Suprapubic skin (tissue), 4 donors: ENCODE data around the gene DENND6B. TPM values are rescaled to one million over a fixed set of nuclear protein-coding genes. Genes with fewer than 3 reads are reported as not detected.
A peak's percentile ranks its signal among the peaks of the same experiment; 100 is the strongest.

ENCODE experiments used
- DNase-seq, 2 donors: peaks; one replicate each; pipeline ENCODE4 v3.0.0-alpha.2; 2019; ENCODE audit warnings: low spot score in 2 of 2
- H3K27ac ChIP-seq: fragments of 200-600 bp; sonication (generic); one replicate; pipeline ENCODE4 v1.5.1; 2019
- H3K27me3 ChIP-seq: fragments of 200-600 bp; sonication (generic); one replicate; pipeline ENCODE4 v1.5.1; 2019
- H3K36me3 ChIP-seq: fragments of 200-600 bp; sonication (generic); one replicate; pipeline ENCODE4 v1.5.1; 2019
- H3K4me1 ChIP-seq: fragments of 200-600 bp; sonication (generic); one replicate; pipeline ENCODE4 v1.5.1; 2019
- H3K4me3 ChIP-seq: fragments of 200-600 bp; sonication (generic); one replicate; pipeline ENCODE4 v1.5.1; 2019; ENCODE audit warnings: mild to moderate bottlenecking
- H3K9me3 ChIP-seq: fragments of 200-600 bp; sonication (generic); one replicate; pipeline ENCODE4 v1.5.1; 2019
- EP300 ChIP-seq: sonication (generic); formaldehyde crosslinking; IDR thresholded peaks from one replicate; pipeline ENCODE4 v1.6.1; 2017; ENCODE audit warnings: antibody characterized with exemption
- POLR2A ChIP-seq, 2 donors: fragments of 450-650 bp; IDR thresholded peaks; one replicate each; pipeline ENCODE4 v1.6.1; 2017; ENCODE audit warnings: antibody characterized with exemption in 2 of 2, mild to moderate bottlenecking in 2 of 2, moderate library complexity in 2 of 2
- POLR2AphosphoS5 ChIP-seq, 3 donors: sonication (generic); formaldehyde crosslinking; IDR thresholded peaks; one replicate each; pipeline ENCODE4 v1.6.1; 2017; ENCODE audit warnings: antibody characterized with exemption in 3 of 3
- WGBS: methylation state at CpG from one replicate; pipeline ENCODE4 v1.1.5; 2018; 5-methylcytosine and 5-hydroxymethylcytosine counted together
- total RNA-seq, 4 donors: library from RNA; depleted of rRNA; stranded (reverse); fragments of >200 nt; gene quantifications; one replicate each; pipeline ENCODE4 v1.1.0, GENCODE V29; 2016
- TF ChIP-seq, protein P1 (sequence below), 2 donors: fragments of 200-600 bp in 1 of 2; fragments of 450-650 bp in 1 of 2; sonication (generic) in 1 of 2; IDR thresholded peaks; one replicate each; pipeline ENCODE4 v1.5.1; 2016 to 2019; ENCODE audit warnings: antibody characterized with exemption in 2 of 2, mild to moderate bottlenecking in 1 of 2, moderate library complexity in 1 of 2

The DENND6B gene
- total RNA-seq, 4 donors from 2014 or later = 3.3 to 5.4 (median 3.4) TPM

- Histone ChIP-seq H3K27ac (no peak overlapping the region), H3K9me3 (no peaks in the 10 kb centered on the region), H3K4me1 (peaks cover 12% of the 10 kb centered on the region), H3K4me3 (peak overlapping the region; percentile 17), H3K27me3 (no peaks in the 10 kb centered on the region), H3K36me3 (no peaks in the 10 kb centered on the region)
- TF ChIP-seq POLR2AphosphoS5 (IDR thresholded peaks at IDR 0.05) (no peak), EP300 (no peak)
- TF ChIP-seq, protein P1, sequence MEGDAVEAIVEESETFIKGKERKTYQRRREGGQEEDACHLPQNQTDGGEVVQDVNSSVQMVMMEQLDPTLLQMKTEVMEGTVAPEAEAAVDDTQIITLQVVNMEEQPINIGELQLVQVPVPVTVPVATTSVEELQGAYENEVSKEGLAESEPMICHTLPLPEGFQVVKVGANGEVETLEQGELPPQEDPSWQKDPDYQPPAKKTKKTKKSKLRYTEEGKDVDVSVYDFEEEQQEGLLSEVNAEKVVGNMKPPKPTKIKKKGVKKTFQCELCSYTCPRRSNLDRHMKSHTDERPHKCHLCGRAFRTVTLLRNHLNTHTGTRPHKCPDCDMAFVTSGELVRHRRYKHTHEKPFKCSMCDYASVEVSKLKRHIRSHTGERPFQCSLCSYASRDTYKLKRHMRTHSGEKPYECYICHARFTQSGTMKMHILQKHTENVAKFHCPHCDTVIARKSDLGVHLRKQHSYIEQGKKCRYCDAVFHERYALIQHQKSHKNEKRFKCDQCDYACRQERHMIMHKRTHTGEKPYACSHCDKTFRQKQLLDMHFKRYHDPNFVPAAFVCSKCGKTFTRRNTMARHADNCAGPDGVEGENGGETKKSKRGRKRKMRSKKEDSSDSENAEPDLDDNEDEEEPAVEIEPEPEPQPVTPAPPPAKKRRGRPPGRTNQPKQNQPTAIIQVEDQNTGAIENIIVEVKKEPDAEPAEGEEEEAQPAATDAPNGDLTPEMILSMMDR (IDR thresholded peaks at IDR 0.05) = no peak
- peak in 1 of 2 donors; percentile 74 for DNase-seq
- 37% methylated on average over 11 of the region's 33 CpGs for WGBS
Measured at GRCh38 chr22:50314455-50315288, 12.1 kb downstream of the DENND6B start.

- no peak for DNase-seq
- WGBS = 78% methylated on average over 13 of the region's 14 CpGs
- Histone ChIP-seq H3K27ac (no peak overlapping the region), H3K4me1 (peaks cover 18% of the 10 kb centered on the region), H3K9me3 (no peaks in the 10 kb centered on the region), H3K4me3 (peak overlapping the region; percentile 17), H3K36me3 (no peaks in the 10 kb centered on the region), H3K27me3 (no peaks in the 10 kb centered on the region)
- TF ChIP-seq, protein P1 (IDR thresholded peaks at IDR 0.05) = no peak
- TF ChIP-seq POLR2A (IDR thresholded peaks at IDR 0.05) (no peak), POLR2AphosphoS5 (IDR thresholded peaks at IDR 0.05) (no peak), EP300 (no peak)
Measured at GRCh38 chr22:50314081-50314454, 12.7 kb downstream of the DENND6B start.

GRCh38 chr22:50313600-50313999, 13.2 kb downstream of the DENND6B start:
- no peaks in the 10 kb centered on the region for H3K36me3 ChIP-seq
- no CpG with 5 or more reads among the region's 17 CpGs for WGBS
- DNase-seq = peak in 1 of 2 donors; percentile 59
- no peaks in the 10 kb centered on the region for H3K27me3 ChIP-seq
- no peak for TF ChIP-seq POLR2AphosphoS5 (IDR thresholded peaks at IDR 0.05)
- TF ChIP-seq, protein P1 (IDR thresholded peaks at IDR 0.05) = no peak
- TF ChIP-seq EP300 = no peak
- no peak for TF ChIP-seq POLR2A (IDR thresholded peaks at IDR 0.05)
- no peaks in the 10 kb centered on the region for H3K9me3 ChIP-seq
- H3K4me1 ChIP-seq = peaks cover 20% of the 10 kb centered on the region
- H3K4me3 ChIP-seq = no peak overlapping the region
- no peak overlapping the region for H3K27ac ChIP-seq

- TF ChIP-seq POLR2AphosphoS5 (IDR thresholded peaks at IDR 0.05) = no peak
- no peak for TF ChIP-seq EP300
- TF ChIP-seq POLR2A (IDR thresholded peaks at IDR 0.05) = no peak
- TF ChIP-seq, protein P1 (IDR thresholded peaks at IDR 0.05) = no peak
- DNase-seq = peak in 1 of 2 donors; percentile 55
- peaks cover 26% of the 10 kb centered on the region for H3K4me1 ChIP-seq
- no peaks in the 10 kb centered on the region for H3K9me3 ChIP-seq
- no CpG with 5 or more reads among the region's 7 CpGs for WGBS
- no peak overlapping the region for H3K27ac ChIP-seq
- no peaks in the 10 kb centered on the region for H3K36me3 ChIP-seq
- H3K27me3 ChIP-seq = no peaks in the 10 kb centered on the region
- no peak overlapping the region for H3K4me3 ChIP-seq
Measured at GRCh38 chr22:50313021-50313420, 13.8 kb downstream of the DENND6B start.

DNA sequence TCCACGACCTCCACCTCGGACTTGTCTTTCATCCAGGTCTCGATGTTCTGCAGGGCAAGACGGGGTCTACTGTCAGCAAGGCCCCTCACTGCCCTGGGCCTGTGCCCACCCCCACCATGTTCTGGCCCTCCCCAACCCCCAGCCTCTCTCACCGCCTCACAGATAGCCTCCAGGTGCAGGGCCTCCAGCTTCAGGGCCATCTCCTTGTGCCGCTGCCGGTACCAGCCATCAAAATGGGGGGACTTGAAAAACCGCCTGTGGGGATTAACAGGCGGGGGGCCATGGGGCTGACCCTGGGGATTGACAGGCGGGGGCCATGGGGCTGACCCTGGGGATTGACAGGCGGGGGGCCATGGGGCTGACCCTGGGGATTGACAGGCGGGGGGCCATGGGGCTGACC, 14.4 kb downstream of the DENND6B start:
- no peak overlapping the region for H3K4me3 ChIP-seq
- H3K36me3 ChIP-seq = no peaks in the 10 kb centered on the region
- H3K4me1 ChIP-seq = peaks cover 29% of the 10 kb centered on the region
- WGBS = 100% methylated on average over 3 of the region's 12 CpGs
- no peaks in the 10 kb centered on the region for H3K27me3 ChIP-seq
- H3K9me3 ChIP-seq = no peaks in the 10 kb centered on the region
- no peak for DNase-seq
- no peak overlapping the region for H3K27ac ChIP-seq
- TF ChIP-seq POLR2A (IDR thresholded peaks at IDR 0.05) = no peak
- TF ChIP-seq POLR2AphosphoS5 (IDR thresholded peaks at IDR 0.05) = no peak
- TF ChIP-seq, protein P1 (IDR thresholded peaks at IDR 0.05) = no peak
- TF ChIP-seq EP300 = no peak
